HEK293 (cell line): ENCODE measurements around the gene CMTM4.
A peak's percentile ranks its signal among the peaks of the same experiment; 100 is the strongest.
"Not testable (repeated sequence)": the region's sequence is repeated elsewhere in the genome, so short reads cannot be mapped to it uniquely, and the experiment has no call there.

Experiments
- CTCF ChIA-PET: fragments of 350-600 bp; formaldehyde crosslinking; extraction: SDS; loops from one replicate; lab custom pipeline; 2021; ENCODE audit warnings: antibody characterized with exemption; lab: Yijun Ruan, JAX
- POLR2A ChIA-PET: fragments of 300-600 bp; formaldehyde crosslinking; extraction: SDS; loops from one replicate; lab custom pipeline; 2020; ENCODE audit warnings: antibody characterized with exemption, inconsistent platforms; lab: Yijun Ruan, JAX
- H3K27ac ChIP-seq: fragments of 200-500 bp; sonication (Bioruptor generic); 2 replicates; pipeline ENCODE4 v1.5.1; 2014; ENCODE audit warnings: low read depth, low read length, control low read depth, inconsistent platforms; ENCODE audit errors: extremely low read depth
- H3K36me3 ChIP-seq, 2 experiments: fragments of 200-500 bp in 1 of 2; sonication (Bioruptor generic) in 1 of 2; 1 replicate in 1 of 2; 2 replicates in 1 of 2; pipeline ENCODE4 v1.5.1; 2014 to 2017; ENCODE audit warnings: inconsistent platforms in 2 of 2, low read length in 2 of 2; ENCODE audit not compliant: control insufficient read depth in 2 of 2, insufficient read depth in 1 of 2
- H3K4me1 ChIP-seq: fragments of 200-500 bp; sonication (Bioruptor generic); 2 replicates; pipeline ENCODE4 v1.5.1; 2014; ENCODE audit warnings: mild to moderate bottlenecking, low read length, inconsistent platforms; ENCODE audit not compliant: control insufficient read depth, insufficient read depth
- H3K4me3 ChIP-seq: 2 replicates; pipeline ENCODE4 v1.5.1; 2011; ENCODE audit warnings: low read depth, mild to moderate bottlenecking, control low read depth, low read length, moderate library complexity
- H3K9me3 ChIP-seq: fragments of 200-500 bp; sonication (Bioruptor generic); 2 replicates; pipeline ENCODE4 v1.5.1; 2014; ENCODE audit warnings: low read depth, low read length, inconsistent platforms; ENCODE audit not compliant: control insufficient read depth, insufficient read depth
- HOXA7 ChIP-seq: sonication (generic); formaldehyde crosslinking; IDR thresholded peaks from 2 replicates; pipeline ENCODE4 v1.8.1; 2022; ENCODE audit warnings: missing genetic modification reagents, borderline replicate concordance
- KLF7 ChIP-seq: fragments of 450-650 bp; formaldehyde crosslinking; IDR thresholded peaks from 2 replicates; pipeline ENCODE4 v1.5.1; 2016; ENCODE audit warnings: missing biosample characterization, missing genetic modification characterization, borderline replicate concordance
- MEIS1 ChIP-seq: sonication (generic); formaldehyde crosslinking; IDR thresholded peaks from 2 replicates; pipeline ENCODE4 v1.8.1; 2022; ENCODE audit warnings: missing genetic modification reagents, mild to moderate bottlenecking, borderline replicate concordance
- SETDB1 ChIP-seq: IDR thresholded peaks from one replicate; pipeline ENCODE4 v1.6.1; 2017; ENCODE audit warnings: mild to moderate bottlenecking, low read length, moderate library complexity, mixed read lengths; ENCODE audit not compliant: insufficient read length
- SP2 ChIP-seq: fragments of 450-650 bp; formaldehyde crosslinking; IDR thresholded peaks from 2 replicates; pipeline ENCODE4 v1.5.1; 2016; ENCODE audit warnings: missing biosample characterization, missing genetic modification characterization
- SP3 ChIP-seq: fragments of 450-650 bp; formaldehyde crosslinking; IDR thresholded peaks from 2 replicates; pipeline ENCODE4 v1.5.1; 2016; ENCODE audit warnings: missing biosample characterization, missing genetic modification characterization
- ZBTB1 ChIP-seq: fragments of 450-650 bp; formaldehyde crosslinking; IDR thresholded peaks from 2 replicates; pipeline ENCODE4 v1.5.1; 2016; ENCODE audit warnings: missing biosample characterization, missing genetic modification characterization
- ZBTB10 ChIP-seq: fragments of 450-650 bp; formaldehyde crosslinking; IDR thresholded peaks from 2 replicates; pipeline ENCODE4 v1.5.1; 2016; ENCODE audit warnings: missing biosample characterization, missing genetic modification characterization
- ZIC2 ChIP-seq: fragments of 450-650 bp; formaldehyde crosslinking; IDR thresholded peaks from 2 replicates; pipeline ENCODE4 v1.5.1; 2016; ENCODE audit warnings: missing biosample characterization, missing genetic modification characterization
- ZNF132 ChIP-seq: fragments of 450-650 bp; formaldehyde crosslinking; IDR thresholded peaks from 2 replicates; pipeline ENCODE4 v1.5.1; 2017; ENCODE audit warnings: missing biosample characterization, missing genetic modification characterization, borderline replicate concordance
- ZNF146 ChIP-seq: fragments of 450-650 bp; formaldehyde crosslinking; IDR thresholded peaks from 2 replicates; pipeline ENCODE4 v1.5.1; 2016; ENCODE audit warnings: missing biosample characterization, missing genetic modification characterization
- ZNF2 ChIP-seq: fragments of 450-650 bp; formaldehyde crosslinking; IDR thresholded peaks from 2 replicates; pipeline ENCODE4 v1.5.1; 2016; ENCODE audit warnings: missing biosample characterization, missing genetic modification characterization
- ZNF280D ChIP-seq: fragments of 450-650 bp; formaldehyde crosslinking; IDR thresholded peaks from 2 replicates; pipeline ENCODE4 v1.5.1; 2016; ENCODE audit warnings: missing biosample characterization, missing genetic modification characterization
- ZNF426 ChIP-seq: fragments of 450-650 bp; formaldehyde crosslinking; IDR thresholded peaks from 2 replicates; pipeline ENCODE4 v1.5.1; 2017; ENCODE audit warnings: missing biosample characterization, missing genetic modification characterization, mild to moderate bottlenecking, inconsistent platforms, moderate library complexity
- ZNF513 ChIP-seq: fragments of 450-650 bp; IDR thresholded peaks from 2 replicates; pipeline ENCODE4 v1.5.1; 2018; ENCODE audit warnings: missing biosample characterization, missing genetic modification characterization
- ZNF580 ChIP-seq: fragments of 450-650 bp; formaldehyde crosslinking; IDR thresholded peaks from 2 replicates; pipeline ENCODE4 v1.5.1; 2016; ENCODE audit warnings: missing biosample characterization, missing genetic modification characterization

The CMTM4 gene

GRCh38 chr16:66568355-66568754 is 128.2 kb downstream of the CMTM4 start:
- Histone ChIP-seq H3K4me1 (peaks cover 9% of the 10 kb centered on the region), H3K27ac (no peak overlapping the region), H3K36me3 (peaks cover 5 to 38% of the 10 kb centered on the region in 2 experiments; a peak in 2 of 3 replicates), H3K9me3 (no peaks in the 10 kb centered on the region), H3K4me3 (no peak overlapping the region)
- ChIA-PET POLR2A (no interaction called here), CTCF (no interaction called here)
- TF ChIP-seq ZBTB1 (tag by site-specific recombination): no peak
- no peak for TF ChIP-seq ZNF426 (tag by site-specific recombination)
- TF ChIP-seq ZNF132 (tag by site-specific recombination): no peak
- no peak for TF ChIP-seq HOXA7 (CRISPR knock-in tag)
- no peak for TF ChIP-seq MEIS1
- TF ChIP-seq ZIC2 (tag by site-specific recombination): no peak
- TF ChIP-seq ZNF2 (tag by site-specific recombination): no peak
- TF ChIP-seq ZNF513 (tag by site-specific recombination): no peak
- TF ChIP-seq ZBTB10 (tag by site-specific recombination): no peak
- no peak for TF ChIP-seq SETDB1
- TF ChIP-seq SP3 (tag by site-specific recombination): no peak
- no peak for TF ChIP-seq KLF7 (tag by site-specific recombination)
- TF ChIP-seq SP2: no peak

GRCh38 chr16:66567270-66567669 is 129.3 kb downstream of the CMTM4 start:
- peaks cover 5 to 44% of the 10 kb centered on the region in 2 experiments; a peak in 2 of 3 replicates for H3K36me3 ChIP-seq
- 0 out of 2 replicates have a peak, but pooled peaks have one; percentile 53 for TF ChIP-seq ZNF280D (tag by site-specific recombination)
- peak; percentile 98 for TF ChIP-seq ZNF146
- peak; percentile 78; the same call in 1 of the 2 replicates for TF ChIP-seq ZNF580 (tag by site-specific recombination)
- H3K9me3 ChIP-seq, H3K27ac ChIP-seq, POLR2A ChIA-PET, H3K4me1 ChIP-seq, H3K4me3 ChIP-seq: not testable (repeated sequence)
- CTCF ChIA-PET: interaction anchor here (0.9 kb wide), 1 partner anchor 16 kb away, joined by 3 read pairs; no protein-coding TSS in a partner anchor
